Measurements from ENCODE around the gene RELL1. TPM values are rescaled to one million over a fixed set of nuclear protein-coding genes. Genes with fewer than 3 reads are reported as not detected.

RELL1 gene
- total RNA-seq, 2 experiments from 2014 or later: 15.0 to 16.0 TPM

DNA sequence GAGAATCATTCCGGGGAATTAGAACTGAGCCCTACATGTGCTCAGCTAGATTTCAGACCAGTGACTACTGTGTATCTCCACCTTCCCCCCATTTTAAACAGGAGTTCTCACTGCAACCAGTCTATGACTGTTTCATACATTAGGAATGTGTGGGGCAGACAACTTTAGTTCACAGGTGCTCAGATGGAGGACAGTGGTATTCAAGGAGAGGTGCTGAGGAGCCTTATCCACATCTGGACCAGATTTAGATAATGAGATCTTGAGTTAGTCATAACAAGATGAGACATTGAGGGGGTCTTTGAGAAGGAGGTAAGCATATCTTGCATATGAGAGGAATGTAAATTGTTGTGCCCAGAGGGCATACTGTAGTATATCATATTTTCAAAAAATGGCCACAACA is 32.8 kb upstream of the RELL1 start:
- DNase-seq: no peak
- no peak overlapping the region for H3K4me3 Mint-ChIP-seq
- CTCF ChIA-PET: no interaction called here
- H3K4me1 Mint-ChIP-seq (ENCODE audit: low read depth): peaks cover 37% of the 10 kb centered on the region
- H3K36me3 Mint-ChIP-seq: no peaks in the 10 kb centered on the region
- POLR2A ChIA-PET: no interaction called here
- intact Hi-C loops (cut with micrococcal nuclease): loop anchor here (5.0 kb wide), 2 partner anchors 413 to 1167 kb away; no protein-coding TSS in a partner anchor
- peaks cover 8% of the 10 kb centered on the region for H3K27me3 Mint-ChIP-seq
- H3K27ac Mint-ChIP-seq: no peak overlapping the region
- H3K9me3 Mint-ChIP-seq: no peaks in the 10 kb centered on the region

DNA sequence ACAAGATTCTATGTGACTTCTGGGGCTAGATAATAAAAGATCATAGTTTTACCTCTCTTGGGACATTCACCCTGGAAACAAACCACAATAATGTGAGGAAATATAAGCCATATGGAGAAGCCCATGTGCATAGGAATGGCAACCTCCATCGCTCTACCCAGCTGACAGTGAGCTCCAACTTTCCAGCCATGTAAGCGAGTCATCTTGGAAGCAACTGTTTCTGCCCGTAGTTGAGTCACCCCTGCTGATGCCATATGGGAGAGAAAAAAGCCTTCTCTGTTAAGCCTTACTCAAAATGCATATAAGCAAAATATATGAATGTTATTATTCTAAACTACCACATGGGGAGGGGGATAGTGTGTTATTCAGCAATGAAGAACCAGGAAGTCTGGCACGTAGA is 31.4 kb upstream of the RELL1 start:
- intact Hi-C loops (cut with micrococcal nuclease): loop anchor here (2.0 to 5.0 kb wide), 4 partner anchors 47 to 1165 kb away; partner anchors contain the start of gene TBC1D1
- ChIA-PET CTCF (no interaction called here), POLR2A (no interaction called here)
- peak; percentile 37 for DNase-seq
- Mint-ChIP-seq H3K36me3 (no peaks in the 10 kb centered on the region), H3K27ac (peak overlapping the region; percentile 6), H3K27me3 (peaks cover 10% of the 10 kb centered on the region), H3K4me3 (no peak overlapping the region), H3K9me3 (no peaks in the 10 kb centered on the region), H3K4me1 (ENCODE audit: low read depth) (peaks cover 29% of the 10 kb centered on the region)

DNA sequence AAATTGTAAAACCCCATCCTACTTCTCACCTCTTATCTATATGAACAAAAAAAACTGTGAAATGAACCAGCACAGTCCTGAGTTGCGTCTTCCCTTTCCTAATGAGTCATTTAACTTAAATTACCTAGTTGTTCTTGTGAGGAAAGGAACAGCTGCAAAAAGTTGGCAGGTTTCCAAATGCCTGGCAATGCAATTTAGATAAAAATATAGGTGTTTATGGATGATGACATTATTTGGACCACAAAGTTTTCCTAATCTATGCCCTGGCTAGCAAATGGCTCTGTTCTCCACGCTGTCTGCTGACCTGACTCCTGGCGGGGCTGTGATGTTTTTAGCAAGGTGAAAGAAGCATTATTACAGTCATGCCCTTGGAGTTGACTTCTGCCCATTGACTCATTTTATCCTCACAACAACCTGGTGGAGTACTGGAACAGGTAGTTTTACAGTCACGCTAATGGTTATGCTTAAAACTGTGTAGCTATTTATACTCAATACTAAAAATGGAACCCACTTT is 29.8 kb upstream of the RELL1 start:
- POLR2A ChIA-PET: interaction anchor here (1.0 kb wide), 1 partner anchor 30 kb away, joined by 6 read pairs; the partner anchor contains the start of gene RELL1
- CTCF ChIA-PET: interaction anchor here (0.7 kb wide), 1 partner anchor 444 kb away, joined by 3 read pairs; no protein-coding TSS in a partner anchor
- Mint-ChIP-seq H3K4me3 (no peak overlapping the region), H3K27ac (peak overlapping the region; percentile 81), H3K9me3 (no peaks in the 10 kb centered on the region), H3K36me3 (no peaks in the 10 kb centered on the region), H3K27me3 (peaks cover 10% of the 10 kb centered on the region), H3K4me1 (ENCODE audit: low read depth) (peaks cover 20% of the 10 kb centered on the region)
- intact Hi-C loops (cut with micrococcal nuclease): loop anchor here (1.0 to 5.0 kb wide), 6 partner anchors 30 to 1164 kb away; partner anchors contain the start of genes RELL1 and TBC1D1
- DNase-seq: peak; percentile 57

DNA sequence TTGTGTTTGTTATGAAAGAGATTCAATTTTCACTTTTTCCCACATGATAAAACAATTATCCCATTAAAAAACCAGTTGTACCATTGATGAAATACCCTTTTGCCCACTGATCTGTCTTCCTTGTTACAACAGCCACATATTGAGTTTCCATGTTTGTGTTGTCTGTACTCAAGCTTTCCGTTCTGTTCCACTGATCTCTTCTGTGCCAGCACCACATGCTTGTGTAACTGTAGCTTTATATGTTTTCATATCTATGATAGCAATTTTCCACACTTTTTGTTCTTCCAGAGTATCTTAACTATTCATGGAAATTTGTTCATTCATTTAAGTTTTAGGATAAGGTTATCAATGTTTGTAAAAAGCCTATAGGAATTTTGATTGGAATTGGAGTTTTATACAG is 24.3 kb upstream of the RELL1 start:
- no peak overlapping the region for H3K4me3 Mint-ChIP-seq
- peaks cover 7% of the 10 kb centered on the region for H3K27me3 Mint-ChIP-seq
- DNase-seq: no peak
- peaks cover under 1% of the 10 kb centered on the region for H3K4me1 Mint-ChIP-seq (ENCODE audit: low read depth)
- H3K27ac Mint-ChIP-seq: no peak overlapping the region
- POLR2A ChIA-PET: no interaction called here
- no peaks in the 10 kb centered on the region for H3K9me3 Mint-ChIP-seq
- intact Hi-C loops (cut with micrococcal nuclease): no loop called here
- CTCF ChIA-PET: no interaction called here
- H3K36me3 Mint-ChIP-seq: no peaks in the 10 kb centered on the region

- intact Hi-C loops (cut with micrococcal nuclease): no loop called here
- H3K27ac Mint-ChIP-seq: no peak overlapping the region
- peaks cover 5% of the 10 kb centered on the region for H3K27me3 Mint-ChIP-seq
- ChIA-PET POLR2A (no interaction called here), CTCF (no interaction called here)
- no peak for DNase-seq
- H3K36me3 Mint-ChIP-seq: no peaks in the 10 kb centered on the region
- H3K4me3 Mint-ChIP-seq: no peak overlapping the region
- no peaks in the 10 kb centered on the region for H3K9me3 Mint-ChIP-seq
- no peaks in the 10 kb centered on the region for H3K4me1 Mint-ChIP-seq (ENCODE audit: low read depth)
Measured at GRCh38 chr4:37706032-37706431, 19.9 kb upstream of the RELL1 start.

- no peaks in the 10 kb centered on the region for H3K36me3 Mint-ChIP-seq
- ChIA-PET POLR2A (no interaction called here), CTCF (no interaction called here)
- no peak for DNase-seq
- H3K27ac Mint-ChIP-seq: no peak overlapping the region
- no peaks in the 10 kb centered on the region for H3K9me3 Mint-ChIP-seq
- peaks cover 5% of the 10 kb centered on the region for H3K27me3 Mint-ChIP-seq
- intact Hi-C loops (cut with micrococcal nuclease): no loop called here
- H3K4me1 Mint-ChIP-seq (ENCODE audit: low read depth): no peaks in the 10 kb centered on the region
- H3K4me3 Mint-ChIP-seq: no peak overlapping the region
Measured at GRCh38 chr4:37705571-37705970, 19.4 kb upstream of the RELL1 start.

- ChIA-PET CTCF (no interaction called here), POLR2A (no interaction called here)
- H3K4me3 Mint-ChIP-seq: no peak overlapping the region
Measured at GRCh38 chr4:37699868-37700481, 13.8 kb upstream of the RELL1 start.

DNA sequence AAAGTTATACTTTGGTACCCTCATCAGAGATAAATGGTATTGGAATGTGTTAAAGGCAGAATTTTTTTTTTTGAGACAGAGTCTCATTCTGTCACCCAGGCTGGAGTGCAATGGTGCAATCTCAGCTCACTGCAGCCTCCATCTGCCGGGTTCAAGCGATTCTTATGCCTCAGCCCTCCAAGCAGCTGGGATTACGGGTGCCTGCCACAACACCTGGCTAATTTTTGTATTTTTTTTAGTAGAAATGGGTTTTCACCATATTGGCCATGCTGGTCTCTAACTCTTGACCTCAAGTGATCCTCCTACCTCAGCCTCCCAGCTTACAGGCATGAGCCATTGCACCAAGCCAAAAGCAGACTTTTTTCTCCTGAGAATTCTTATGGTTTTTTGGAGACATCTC is 11.4 kb upstream of the RELL1 start:
- CTCF ChIA-PET: no interaction called here
- peaks cover 1% of the 10 kb centered on the region for H3K36me3 Mint-ChIP-seq
- DNase-seq: no peak

More at GRCh38 chr4:37699868-37700481, 13.8 kb upstream of the RELL1 start:
- no peaks in the 10 kb centered on the region for H3K36me3 Mint-ChIP-seq
- H3K27ac Mint-ChIP-seq: no peak overlapping the region
- intact Hi-C loops (cut with micrococcal nuclease): no loop called here
- no peaks in the 10 kb centered on the region for H3K9me3 Mint-ChIP-seq
- H3K27me3 Mint-ChIP-seq: peaks cover 2% of the 10 kb centered on the region
- no peaks in the 10 kb centered on the region for H3K4me1 Mint-ChIP-seq (ENCODE audit: low read depth)
- no peak for DNase-seq

GRCh38 chr4:37693450-37694190 is 7.4 kb upstream of the RELL1 start:
- no peak overlapping the region for H3K4me3 Mint-ChIP-seq
- no peak for DNase-seq
- H3K36me3 Mint-ChIP-seq: peaks cover 2% of the 10 kb centered on the region
- no peaks in the 10 kb centered on the region for H3K27me3 Mint-ChIP-seq
- POLR2A ChIA-PET: no interaction called here
- CTCF ChIA-PET: interaction anchor here (1.2 kb wide), 1 partner anchor 91 kb away, joined by 3 read pairs; no protein-coding TSS in a partner anchor
- intact Hi-C loops (cut with micrococcal nuclease): no loop called here
- no peak overlapping the region for H3K27ac Mint-ChIP-seq
- H3K9me3 Mint-ChIP-seq: peaks cover 4% of the 10 kb centered on the region
- H3K4me1 Mint-ChIP-seq (ENCODE audit: low read depth): no peaks in the 10 kb centered on the region

More for the DNA sequence above, 11.4 kb upstream of the RELL1 start:
- no peaks in the 10 kb centered on the region for H3K4me1 Mint-ChIP-seq (ENCODE audit: low read depth)
- H3K27ac Mint-ChIP-seq: no peak overlapping the region
- H3K9me3 Mint-ChIP-seq: peaks cover 2% of the 10 kb centered on the region
- no peak overlapping the region for H3K4me3 Mint-ChIP-seq
- POLR2A ChIA-PET: no interaction called here
- intact Hi-C loops (cut with micrococcal nuclease): no loop called here
- no peaks in the 10 kb centered on the region for H3K27me3 Mint-ChIP-seq

DNA sequence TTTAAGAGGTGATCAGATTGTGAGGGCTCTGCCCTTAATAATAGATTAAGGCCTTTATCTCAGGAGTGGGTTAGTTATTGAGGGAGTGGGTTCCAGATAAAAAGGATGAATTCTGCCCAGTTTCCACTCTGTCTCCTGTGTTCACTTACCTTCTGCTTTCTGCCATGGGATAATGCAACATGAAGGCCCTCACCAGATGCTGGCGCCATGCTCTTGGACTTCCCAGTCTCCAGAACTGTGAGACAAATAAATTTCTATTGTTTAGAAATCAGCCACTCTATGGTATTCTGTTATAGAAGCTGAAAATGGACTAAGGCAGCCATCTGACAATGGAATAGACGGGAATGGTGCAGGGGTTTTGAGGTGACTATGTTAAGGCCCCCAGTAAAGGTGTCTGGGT is 6.9 kb upstream of the RELL1 start:
- Mint-ChIP-seq H3K4me3 (no peak overlapping the region), H3K9me3 (peaks cover 4% of the 10 kb centered on the region), H3K4me1 (ENCODE audit: low read depth) (no peaks in the 10 kb centered on the region), H3K36me3 (peaks cover 2% of the 10 kb centered on the region), H3K27ac (no peak overlapping the region), H3K27me3 (no peaks in the 10 kb centered on the region)
- intact Hi-C loops (cut with micrococcal nuclease): no loop called here
- no peak for DNase-seq
- ChIA-PET POLR2A (no interaction called here), CTCF (no interaction called here)

DNA sequence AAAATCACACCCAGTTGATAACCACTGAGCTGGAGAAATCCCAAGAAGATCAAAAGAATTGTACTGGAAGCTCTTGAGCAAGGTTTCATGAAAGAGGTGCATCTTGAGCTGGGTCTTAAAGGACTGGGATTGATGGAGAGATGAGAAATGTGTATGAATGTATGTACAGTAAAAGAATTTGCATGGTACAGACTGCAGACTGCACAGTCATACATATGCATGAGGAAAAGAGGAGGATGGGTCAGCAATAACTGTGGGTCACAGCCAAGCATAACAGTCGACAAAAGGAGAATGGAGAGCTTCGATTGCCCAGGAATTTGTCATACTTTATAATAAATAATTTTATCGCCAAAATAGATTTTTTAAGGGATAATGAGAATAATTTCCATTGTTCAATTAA is 4.8 kb upstream of the RELL1 start:
- DNase-seq: no peak
- Mint-ChIP-seq H3K27me3 (no peaks in the 10 kb centered on the region), H3K27ac (no peak overlapping the region), H3K9me3 (peaks cover 4% of the 10 kb centered on the region), H3K4me3 (no peak overlapping the region), H3K4me1 (ENCODE audit: low read depth) (peaks cover 5% of the 10 kb centered on the region), H3K36me3 (peaks cover 2% of the 10 kb centered on the region)
- intact Hi-C loops (cut with micrococcal nuclease): no loop called here
- ChIA-PET POLR2A (no interaction called here), CTCF (interaction anchor here (0.9 kb wide), 1 partner anchor 1068 kb away, joined by 3 read pairs; no protein-coding TSS in a partner anchor)

GRCh38 chr4:37689353-37690095 is 3.3 kb upstream of the RELL1 start:
- peaks cover 10% of the 10 kb centered on the region for H3K36me3 Mint-ChIP-seq
- no peak overlapping the region for H3K4me3 Mint-ChIP-seq
- H3K27me3 Mint-ChIP-seq: no peaks in the 10 kb centered on the region
- H3K27ac Mint-ChIP-seq: no peak overlapping the region
- intact Hi-C loops (cut with micrococcal nuclease): loop anchor here (10.0 kb wide), 1 partner anchor 625 kb away; no protein-coding TSS in a partner anchor
- ChIA-PET POLR2A (no interaction called here), CTCF (no interaction called here)
- no peak for DNase-seq
- peaks cover 4% of the 10 kb centered on the region for H3K9me3 Mint-ChIP-seq
- peaks cover 12% of the 10 kb centered on the region for H3K4me1 Mint-ChIP-seq (ENCODE audit: low read depth)
